Measurements from ENCODE around the gene NTF3.

NTF3 gene

DNA sequence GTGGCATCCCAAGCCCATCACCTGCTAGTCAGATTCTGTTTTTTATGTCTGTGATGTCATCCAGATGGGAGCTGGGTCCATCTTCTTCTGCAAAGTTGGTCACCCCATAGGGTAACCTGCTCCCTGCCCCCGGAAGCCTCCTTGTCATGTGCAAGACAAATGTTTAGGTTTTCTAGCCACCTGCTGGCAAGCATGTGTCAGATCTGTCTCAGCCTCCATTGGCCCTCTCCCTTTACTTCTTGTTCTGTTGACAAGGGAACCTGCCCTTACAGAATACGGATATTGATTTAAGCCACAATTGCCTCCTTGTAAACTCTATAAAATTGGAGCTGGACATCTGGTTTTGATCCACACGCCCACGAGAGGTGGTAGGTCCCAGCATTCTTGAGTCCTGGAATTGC lies 7.5 kb downstream of the NTF3 start:
- TF ChIP-seq, protein P1, sequence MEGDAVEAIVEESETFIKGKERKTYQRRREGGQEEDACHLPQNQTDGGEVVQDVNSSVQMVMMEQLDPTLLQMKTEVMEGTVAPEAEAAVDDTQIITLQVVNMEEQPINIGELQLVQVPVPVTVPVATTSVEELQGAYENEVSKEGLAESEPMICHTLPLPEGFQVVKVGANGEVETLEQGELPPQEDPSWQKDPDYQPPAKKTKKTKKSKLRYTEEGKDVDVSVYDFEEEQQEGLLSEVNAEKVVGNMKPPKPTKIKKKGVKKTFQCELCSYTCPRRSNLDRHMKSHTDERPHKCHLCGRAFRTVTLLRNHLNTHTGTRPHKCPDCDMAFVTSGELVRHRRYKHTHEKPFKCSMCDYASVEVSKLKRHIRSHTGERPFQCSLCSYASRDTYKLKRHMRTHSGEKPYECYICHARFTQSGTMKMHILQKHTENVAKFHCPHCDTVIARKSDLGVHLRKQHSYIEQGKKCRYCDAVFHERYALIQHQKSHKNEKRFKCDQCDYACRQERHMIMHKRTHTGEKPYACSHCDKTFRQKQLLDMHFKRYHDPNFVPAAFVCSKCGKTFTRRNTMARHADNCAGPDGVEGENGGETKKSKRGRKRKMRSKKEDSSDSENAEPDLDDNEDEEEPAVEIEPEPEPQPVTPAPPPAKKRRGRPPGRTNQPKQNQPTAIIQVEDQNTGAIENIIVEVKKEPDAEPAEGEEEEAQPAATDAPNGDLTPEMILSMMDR (IDR thresholded peaks at IDR 0.05; ENCODE audit: borderline replicate concordance, insufficient read depth, low read depth, low read length) = no peak
- no peak overlapping the region for H3K4me3 ChIP-seq (ENCODE audit: low read depth, low read length)

DNA sequence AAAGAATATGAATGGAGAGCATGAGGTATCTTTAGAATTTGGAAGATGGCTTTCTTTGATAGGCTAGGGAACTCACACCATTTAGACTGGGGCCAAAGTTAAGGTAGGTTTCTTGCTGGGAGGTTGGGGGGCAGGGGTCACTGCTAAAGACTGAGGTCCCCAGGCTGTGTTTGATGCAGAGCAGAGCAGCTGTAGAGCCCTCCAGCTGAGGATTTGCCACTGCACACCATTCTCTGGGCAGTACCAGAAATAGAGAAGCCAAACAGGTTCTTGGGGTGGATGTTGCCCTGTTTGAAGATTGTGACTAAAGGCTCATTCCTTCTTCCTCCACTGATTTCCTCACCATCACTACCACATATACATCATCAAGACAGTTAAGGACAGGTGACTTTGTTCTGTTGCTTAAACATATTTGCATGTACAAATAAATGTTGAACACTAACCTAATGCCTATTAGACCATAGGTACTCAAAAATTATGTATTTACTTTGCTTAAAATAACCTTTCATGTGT lies 7.9 kb downstream of the NTF3 start:
- TF ChIP-seq, protein P1 (IDR thresholded peaks at IDR 0.05; ENCODE audit: borderline replicate concordance, insufficient read depth, low read depth, low read length) = no peak
- H3K4me3 ChIP-seq (ENCODE audit: low read depth, low read length) = no peak overlapping the region

DNA sequence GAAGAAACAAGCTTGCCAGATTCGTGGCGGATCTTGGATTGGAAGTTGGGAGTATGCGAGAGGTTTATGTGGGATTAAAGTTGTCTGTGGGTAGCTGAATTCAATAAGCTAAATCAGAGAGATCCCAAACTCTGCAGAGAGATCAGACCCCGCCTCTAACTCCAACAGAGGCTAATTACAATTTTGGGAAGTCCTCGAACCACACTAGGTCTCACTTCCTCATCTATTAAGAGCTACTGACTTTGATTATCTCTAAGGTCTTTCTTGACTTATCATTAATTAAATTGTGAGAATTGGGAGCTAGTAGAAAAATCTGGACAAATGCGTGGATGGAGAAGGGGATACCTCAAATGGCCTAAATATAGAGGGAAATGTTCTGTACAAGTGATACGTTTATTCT lies 9.1 kb downstream of the NTF3 start:
- TF ChIP-seq, protein P1 (IDR thresholded peaks at IDR 0.05; ENCODE audit: borderline replicate concordance, insufficient read depth, low read depth, low read length) = no peak
- H3K4me3 ChIP-seq (ENCODE audit: low read depth, low read length) = no peak overlapping the region

DNA sequence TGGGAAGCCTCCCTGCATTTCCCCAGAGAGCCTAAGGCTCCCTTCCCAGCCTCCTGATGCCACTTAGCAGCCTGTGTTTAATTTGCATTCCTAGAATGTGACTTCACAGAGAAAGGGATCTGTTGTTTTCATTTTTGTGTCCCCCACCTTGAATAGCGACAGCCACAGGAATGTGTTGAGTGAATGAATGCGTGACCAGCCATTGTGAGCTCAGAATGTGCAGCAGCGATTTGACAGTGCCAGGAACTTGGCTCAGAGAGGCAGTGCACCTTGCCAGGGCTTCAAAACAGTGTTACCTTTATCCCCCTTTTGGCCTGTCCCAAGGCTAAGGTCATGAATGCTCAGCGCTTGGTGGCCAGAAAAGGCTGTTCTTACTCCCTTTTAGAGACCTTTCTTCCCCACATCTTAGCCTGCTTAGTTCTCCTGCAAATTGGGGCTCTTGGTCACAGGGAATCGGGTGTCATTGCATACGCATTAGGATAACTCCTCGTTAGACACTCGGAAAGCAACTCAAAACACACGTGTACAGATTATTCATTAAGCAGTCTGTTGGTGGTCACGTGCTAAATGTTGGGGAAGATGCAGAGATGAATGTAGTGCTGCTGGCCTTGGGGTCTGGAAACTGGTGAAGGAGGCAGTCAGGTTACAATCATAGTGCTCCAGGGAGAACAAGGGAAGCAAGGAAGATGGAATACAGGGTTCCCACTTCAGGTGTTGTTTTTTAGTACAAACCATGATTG lies 9.8 kb downstream of the NTF3 start:
- TF ChIP-seq, protein P1 (IDR thresholded peaks at IDR 0.05; ENCODE audit: borderline replicate concordance, insufficient read depth, low read depth, low read length) = no peak
- no peak overlapping the region for H3K4me3 ChIP-seq (ENCODE audit: low read depth, low read length)

DNA sequence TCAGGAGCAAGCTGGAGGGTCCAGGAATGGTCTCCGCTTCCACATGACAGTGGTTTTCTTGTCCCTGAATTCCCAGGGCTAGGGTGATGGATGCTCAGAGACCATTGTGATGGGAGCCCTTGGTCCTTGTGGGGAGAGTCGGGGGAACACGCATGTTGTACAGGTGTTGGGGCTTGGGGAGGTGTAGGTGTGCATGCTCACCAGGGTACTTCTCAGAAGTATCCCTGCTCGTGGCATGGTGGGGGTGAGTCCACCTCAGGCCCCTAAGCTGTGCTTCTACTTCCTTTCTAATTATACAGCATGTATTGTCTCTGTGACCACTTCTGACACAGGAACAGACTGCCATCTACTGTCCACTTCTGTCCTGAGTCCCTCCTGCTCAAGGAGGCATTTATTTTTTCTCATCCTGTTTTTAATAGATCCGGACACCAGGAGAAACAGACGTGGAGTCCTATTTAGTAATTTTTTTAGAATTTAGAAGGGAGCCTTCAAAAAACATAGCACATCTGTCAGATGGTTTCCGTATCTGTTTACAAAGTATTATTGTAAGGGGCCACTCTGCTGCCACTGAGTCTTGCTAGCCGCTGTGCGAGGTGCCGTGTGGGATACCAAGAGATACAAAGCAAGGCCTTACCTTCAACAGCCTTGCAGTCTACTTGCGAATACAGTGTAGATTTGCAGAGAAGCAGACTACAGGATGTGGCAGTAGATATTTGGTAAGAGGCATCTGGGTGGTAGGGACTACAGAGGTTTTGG lies 10.5 kb downstream of the NTF3 start:
- TF ChIP-seq, protein P1 (IDR thresholded peaks at IDR 0.05; ENCODE audit: borderline replicate concordance, insufficient read depth, low read depth, low read length) = peak; percentile 25; the same call in 1 of the 2 replicates
- no peak overlapping the region for H3K4me3 ChIP-seq (ENCODE audit: low read depth, low read length)

DNA sequence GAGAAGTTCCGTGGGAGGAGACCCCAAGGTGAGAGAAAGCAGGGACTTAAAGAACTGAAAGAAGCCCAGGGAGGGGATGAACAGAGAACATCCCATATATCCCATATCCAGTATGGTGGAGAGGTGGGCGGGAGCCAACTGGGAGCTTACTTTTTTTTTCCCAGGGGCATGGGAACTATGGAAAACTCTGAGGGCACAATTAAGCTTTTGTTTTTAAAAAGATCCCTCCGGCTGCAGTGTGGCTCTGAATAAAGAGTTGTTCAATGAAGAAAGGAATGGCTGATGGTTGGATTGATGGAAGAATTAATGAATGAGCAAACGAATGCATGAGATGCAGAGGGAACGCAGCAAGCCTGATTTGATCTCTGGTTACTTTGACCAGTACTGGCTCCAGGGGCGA lies 12.6 kb downstream of the NTF3 start:
- H3K4me3 ChIP-seq (ENCODE audit: low read depth, low read length) = no peak overlapping the region
- TF ChIP-seq, protein P1 (IDR thresholded peaks at IDR 0.05; ENCODE audit: borderline replicate concordance, insufficient read depth, low read depth, low read length) = no peak

Measured in GM12875 (cell line).